Urothelium cell line (cell line): ENCODE results near the gene PIGT.
"Not testable (repeated sequence)": the region's sequence is repeated elsewhere in the genome, so short reads cannot be mapped to it uniquely, and the experiment has no call there.

Source experiments
- DNase-seq: peaks from one replicate; pipeline ENCODE4 v3.0.0; 2011; ENCODE audit warnings: low spot score, mixed read lengths
- FAIRE-seq: peaks from 2 replicates; lab custom pipeline; 2011; peaks lifted over from hg19 to GRCh38; lab: Jason Lieb, UNC

The PIGT gene

DNA sequence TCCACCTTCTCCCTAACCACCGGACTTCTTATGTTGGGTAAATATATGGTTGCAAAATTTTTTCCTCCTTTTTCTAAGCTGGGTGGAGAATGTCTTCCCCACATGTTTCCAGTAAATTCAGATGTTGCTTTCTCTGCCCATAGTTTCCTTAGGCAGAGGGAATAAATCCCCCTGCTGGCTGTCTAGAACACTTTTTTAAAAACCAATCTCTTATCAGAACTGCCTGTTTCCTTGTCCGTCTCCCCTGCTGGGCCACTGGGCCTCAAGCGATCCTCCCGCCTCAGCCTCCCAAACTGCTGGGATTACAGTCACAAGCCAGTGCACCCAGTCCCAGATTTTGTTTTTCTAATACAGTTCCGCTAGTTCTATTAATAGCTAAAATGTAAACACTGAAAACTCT lies 43.7 kb downstream of the PIGT start:
- FAIRE-seq (no peak), DNase-seq (no peak)

GRCh38 chr20:45461225-45461624 lies 45.3 kb downstream of the PIGT start:
- FAIRE-seq = no peak
- no peak for DNase-seq

- FAIRE-seq (peak; percentile 44), DNase-seq (no peak)
Measured at GRCh38 chr20:45462711-45463509, 47.0 kb downstream of the PIGT start.

- DNase-seq (no peak), FAIRE-seq (no peak)
Measured at GRCh38 chr20:45463709-45464108, 47.8 kb downstream of the PIGT start.

GRCh38 chr20:45465491-45466266 lies 49.7 kb downstream of the PIGT start:
- FAIRE-seq (no peak), DNase-seq (no peak)

- FAIRE-seq = no peak
Measured at GRCh38 chr20:45467172-45467571, 51.2 kb downstream of the PIGT start.

GRCh38 chr20:45467861-45468260 lies 51.9 kb downstream of the PIGT start:
- no peak for FAIRE-seq
- no peak for DNase-seq

More at GRCh38 chr20:45467172-45467571, 51.2 kb downstream of the PIGT start:
- DNase-seq = no peak

- FAIRE-seq (no peak), DNase-seq (no peak)
Measured at GRCh38 chr20:45469336-45470261, 53.7 kb downstream of the PIGT start, which contains the start of gene WFDC2. TSS of gene WFDC2 (plus strand) at chr20:45469753. CDS start at chr20:45469782, 29 bp downstream.

- FAIRE-seq = no peak
- DNase-seq = no peak
Measured at GRCh38 chr20:45470262-45470931, 54.5 kb downstream of the PIGT start.

DNA sequence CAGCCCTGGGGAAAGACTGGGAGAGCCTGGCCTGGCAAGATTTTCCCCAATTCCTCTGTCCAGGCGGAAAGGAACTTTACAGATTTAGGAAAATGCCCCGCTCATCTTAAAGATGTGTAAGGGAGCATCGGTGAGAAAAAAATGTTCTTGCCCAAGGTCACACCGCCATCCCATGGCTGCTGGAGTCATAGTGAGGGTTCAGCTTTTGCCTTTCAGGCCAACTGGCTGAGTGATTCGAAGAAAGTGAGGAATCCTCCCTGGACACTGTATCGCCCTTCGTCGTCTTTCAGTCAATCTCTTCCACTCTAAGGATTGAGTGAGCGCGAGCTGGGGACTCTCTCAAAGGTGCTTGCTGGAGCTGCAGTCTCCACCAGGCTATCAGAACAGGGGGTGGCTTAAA lies 55.0 kb downstream of the PIGT start:
- FAIRE-seq (no peak), DNase-seq (no peak)

- DNase-seq, FAIRE-seq: not testable (repeated sequence)
Measured at GRCh38 chr20:45472286-45472685, 56.3 kb downstream of the PIGT start.
